Gastroesophageal sphincter (tissue), 4 donors: ENCODE results near the gene SESN3. TPM values are rescaled to one million over a fixed set of nuclear protein-coding genes. Genes with fewer than 3 reads are reported as not detected.

Experiments
- ATAC-seq: fragments of 150-250 bp; one replicate; pipeline ENCODE4 v1.9.1; 2016; ENCODE audit warnings: mild to moderate bottlenecking, moderate library complexity
- H3K27ac ChIP-seq, 4 donors: fragments of 200-600 bp; sonication (generic) in 3 of 4; 1 replicate in 3 of 4; 2 replicates in 1 of 4; pipeline ENCODE4 v1.5.1; 2016 to 2019
- H3K27me3 ChIP-seq: fragments of 200-600 bp; sonication (generic); one replicate; pipeline ENCODE4 v1.5.1; 2019
- H3K36me3 ChIP-seq, 2 donors: fragments of 200-600 bp; sonication (generic); one replicate each; pipeline ENCODE4 v1.5.1; 2019; ENCODE audit warnings: control low read depth in 1 of 2
- H3K4me1 ChIP-seq, 3 donors: fragments of 200-600 bp; sonication (generic); 1 replicate in 2 of 3; 2 replicates in 1 of 3; pipeline ENCODE4 v1.5.1; 2016 to 2019; ENCODE audit warnings: control low read depth in 2 of 3
- H3K4me3 ChIP-seq, 2 donors: fragments of 200-600 bp; sonication (generic); one replicate each; pipeline ENCODE4 v1.5.1; 2019; ENCODE audit warnings: mild to moderate bottlenecking in 1 of 2, moderate library complexity in 1 of 2
- H3K9me3 ChIP-seq, 3 donors: fragments of 200-600 bp; sonication (generic); one replicate each; pipeline ENCODE4 v1.5.1; 2017 to 2019; ENCODE audit warnings: control low read depth in 2 of 3
- EP300 ChIP-seq: sonication (generic); formaldehyde crosslinking; IDR thresholded peaks from one replicate; pipeline ENCODE4 v1.6.1; 2017; ENCODE audit warnings: antibody characterized with exemption, mild to moderate bottlenecking
- POLR2A ChIP-seq, 2 donors: fragments of 450-650 bp; IDR thresholded peaks; one replicate each; pipeline ENCODE4 v1.6.1; 2017; ENCODE audit warnings: antibody characterized with exemption in 2 of 2, mild to moderate bottlenecking in 2 of 2, moderate library complexity in 1 of 2
- POLR2AphosphoS5 ChIP-seq: sonication (generic); formaldehyde crosslinking; IDR thresholded peaks from one replicate; pipeline ENCODE4 v1.6.1; 2017; ENCODE audit warnings: antibody characterized with exemption
- WGBS, 2 donors: methylation state at CpG; one replicate each; pipeline ENCODE4 v1.1.5; 2018; ENCODE audit warnings: low coverage in 1 of 2; 5-methylcytosine and 5-hydroxymethylcytosine counted together
- total RNA-seq, 4 donors: library from RNA; depleted of rRNA; stranded (reverse); fragments of >200 nt; gene quantifications; one replicate each; pipeline ENCODE4 v1.1.0, GENCODE V29; 2016
- TF ChIP-seq, protein P1 (sequence below), 4 experiments: fragments of 200-600 bp in 2 of 4; fragments of 450-650 bp in 2 of 4; sonication (generic) in 1 of 4; IDR thresholded peaks; one replicate each; pipeline ENCODE4 v1.5.1; 2017 to 2019; ENCODE audit warnings: antibody characterized with exemption in 4 of 4, mild to moderate bottlenecking in 2 of 4, moderate library complexity in 2 of 4

The SESN3 gene
- total RNA-seq, 4 donors from 2014 or later = 24.5 to 32.8 (median 28.8) TPM

DNA sequence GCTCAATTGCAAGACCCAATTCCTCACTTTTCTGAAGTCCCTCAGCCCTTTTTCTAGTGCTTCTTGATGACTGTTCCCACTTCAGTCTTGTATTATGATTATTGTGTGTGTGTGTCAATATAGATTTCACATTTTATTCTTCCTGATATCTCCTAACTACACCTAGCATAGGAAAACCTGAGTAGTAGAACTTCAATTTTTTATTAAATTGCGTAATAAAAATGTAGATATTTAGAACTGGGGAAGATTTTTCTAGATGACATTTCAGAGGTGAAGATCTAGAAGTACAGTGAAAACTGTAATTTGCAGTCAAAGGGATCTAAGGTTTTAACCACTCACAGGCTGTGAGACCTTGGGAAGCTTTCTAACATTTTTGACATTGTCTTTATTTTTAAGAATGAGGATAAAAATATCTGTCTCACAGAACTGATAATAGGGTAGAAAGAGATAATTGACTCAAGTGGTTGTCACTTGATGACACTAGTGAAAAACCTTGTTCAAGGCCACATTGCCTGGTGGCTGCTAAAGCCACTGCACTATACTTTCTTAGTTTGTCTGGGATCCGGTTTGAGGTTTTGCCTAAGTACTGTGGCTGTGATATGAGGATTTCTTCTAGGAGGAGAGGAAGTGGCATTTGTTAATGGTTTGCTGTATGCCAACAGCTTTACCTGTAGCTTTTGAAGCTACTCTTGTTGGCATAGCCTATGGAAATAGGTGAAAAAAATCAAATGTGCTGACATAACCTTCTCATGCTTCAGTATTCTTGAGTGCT is 32.2 kb upstream of the SESN3 start:
- H3K27ac ChIP-seq = no peak overlapping the region
- 100% methylated on average over 2 of the region's 2 CpGs; no CpG with 5 or more reads in 1 of the 2 donors for WGBS, 2 donors
- H3K4me1 ChIP-seq = peaks cover 0 to 13% (median 0%) of the 10 kb centered on the region in 3 donors
- TF ChIP-seq POLR2A (IDR thresholded peaks at IDR 0.05) (no peak), POLR2AphosphoS5 (no peak), EP300 (no peak)
- TF ChIP-seq, protein P1, sequence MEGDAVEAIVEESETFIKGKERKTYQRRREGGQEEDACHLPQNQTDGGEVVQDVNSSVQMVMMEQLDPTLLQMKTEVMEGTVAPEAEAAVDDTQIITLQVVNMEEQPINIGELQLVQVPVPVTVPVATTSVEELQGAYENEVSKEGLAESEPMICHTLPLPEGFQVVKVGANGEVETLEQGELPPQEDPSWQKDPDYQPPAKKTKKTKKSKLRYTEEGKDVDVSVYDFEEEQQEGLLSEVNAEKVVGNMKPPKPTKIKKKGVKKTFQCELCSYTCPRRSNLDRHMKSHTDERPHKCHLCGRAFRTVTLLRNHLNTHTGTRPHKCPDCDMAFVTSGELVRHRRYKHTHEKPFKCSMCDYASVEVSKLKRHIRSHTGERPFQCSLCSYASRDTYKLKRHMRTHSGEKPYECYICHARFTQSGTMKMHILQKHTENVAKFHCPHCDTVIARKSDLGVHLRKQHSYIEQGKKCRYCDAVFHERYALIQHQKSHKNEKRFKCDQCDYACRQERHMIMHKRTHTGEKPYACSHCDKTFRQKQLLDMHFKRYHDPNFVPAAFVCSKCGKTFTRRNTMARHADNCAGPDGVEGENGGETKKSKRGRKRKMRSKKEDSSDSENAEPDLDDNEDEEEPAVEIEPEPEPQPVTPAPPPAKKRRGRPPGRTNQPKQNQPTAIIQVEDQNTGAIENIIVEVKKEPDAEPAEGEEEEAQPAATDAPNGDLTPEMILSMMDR (IDR thresholded peaks at IDR 0.05) = no peak
- no peak overlapping the region for H3K4me3 ChIP-seq
- H3K36me3 ChIP-seq = no peaks in the 10 kb centered on the region
- no peaks in the 10 kb centered on the region for H3K9me3 ChIP-seq
- no peak for ATAC-seq
- H3K27me3 ChIP-seq = no peaks in the 10 kb centered on the region

DNA sequence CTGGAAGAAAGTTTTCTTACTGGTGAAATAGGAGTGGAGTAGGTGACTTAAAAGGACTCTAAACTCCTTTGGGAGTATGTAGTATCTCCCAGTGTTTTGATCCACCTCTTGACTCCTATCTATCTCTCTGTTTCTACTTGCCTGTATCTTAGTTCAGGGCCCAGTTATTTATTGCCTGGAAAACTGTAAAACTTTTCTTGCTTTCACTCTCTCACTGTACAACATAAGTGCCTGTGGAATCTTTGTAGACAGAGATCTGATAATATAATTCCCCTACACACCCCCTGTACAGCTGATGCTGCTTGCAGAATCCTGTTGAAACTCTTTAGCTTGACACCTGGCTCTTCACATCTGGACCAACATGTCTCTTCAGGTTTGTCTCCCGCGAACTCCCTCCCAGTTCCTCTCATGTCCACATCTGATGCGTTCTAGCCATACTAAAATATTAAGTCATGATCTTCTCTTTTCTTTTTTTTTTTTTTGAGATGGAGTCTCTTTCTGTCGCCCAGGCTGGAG is 26.5 kb upstream of the SESN3 start:
- Histone ChIP-seq H3K36me3 (no peaks in the 10 kb centered on the region), H3K9me3 (no peaks in the 10 kb centered on the region), H3K4me1 (peaks cover 5 to 37% (median 10%) of the 10 kb centered on the region in 3 donors), H3K27ac (no peak overlapping the region), H3K4me3 (no peak overlapping the region), H3K27me3 (no peaks in the 10 kb centered on the region)
- no peak for ATAC-seq
- 52 to 94% methylated on average over 2 to 3 of the region's 4 CpGs for WGBS, 2 donors
- TF ChIP-seq EP300 (no peak), POLR2A (IDR thresholded peaks at IDR 0.05) (no peak), POLR2AphosphoS5 (no peak)
- TF ChIP-seq, protein P1 (IDR thresholded peaks at IDR 0.05) = no peak

DNA sequence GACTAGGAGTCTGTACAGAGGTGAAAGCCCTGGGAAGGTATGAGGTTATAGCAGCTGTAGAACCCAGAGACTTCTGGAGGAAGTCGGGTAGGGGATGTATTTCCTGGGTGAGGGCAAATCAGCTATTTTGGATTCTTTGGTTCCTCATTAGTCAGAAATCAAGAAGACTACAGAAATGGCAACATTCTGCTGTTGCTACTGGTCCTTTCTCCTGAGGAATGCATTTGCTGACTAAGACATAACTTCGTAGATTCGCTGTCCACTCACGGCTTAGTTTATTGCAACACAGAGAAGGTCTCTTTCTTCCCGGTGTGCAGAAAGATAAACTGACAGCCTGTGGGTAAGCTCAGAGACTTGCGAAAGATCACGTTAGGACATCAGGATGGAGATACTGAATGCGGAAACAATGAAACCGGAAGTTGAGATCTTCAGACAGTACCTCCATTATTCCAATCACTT is 25.3 kb upstream of the SESN3 start:
- WGBS, 2 donors = 69 to 70% methylated on average over 6 to 9 of the region's 9 CpGs
- Histone ChIP-seq H3K9me3 (no peaks in the 10 kb centered on the region), H3K4me1 (peaks cover 5 to 37% (median 10%) of the 10 kb centered on the region in 3 donors), H3K4me3 (no peak overlapping the region), H3K27me3 (no peaks in the 10 kb centered on the region), H3K36me3 (no peaks in the 10 kb centered on the region), H3K27ac (no peak overlapping the region)
- TF ChIP-seq POLR2A (IDR thresholded peaks at IDR 0.05) (no peak), POLR2AphosphoS5 (no peak), EP300 (no peak)
- TF ChIP-seq, protein P1 (IDR thresholded peaks at IDR 0.05) = no peak
- ATAC-seq = no peak

DNA sequence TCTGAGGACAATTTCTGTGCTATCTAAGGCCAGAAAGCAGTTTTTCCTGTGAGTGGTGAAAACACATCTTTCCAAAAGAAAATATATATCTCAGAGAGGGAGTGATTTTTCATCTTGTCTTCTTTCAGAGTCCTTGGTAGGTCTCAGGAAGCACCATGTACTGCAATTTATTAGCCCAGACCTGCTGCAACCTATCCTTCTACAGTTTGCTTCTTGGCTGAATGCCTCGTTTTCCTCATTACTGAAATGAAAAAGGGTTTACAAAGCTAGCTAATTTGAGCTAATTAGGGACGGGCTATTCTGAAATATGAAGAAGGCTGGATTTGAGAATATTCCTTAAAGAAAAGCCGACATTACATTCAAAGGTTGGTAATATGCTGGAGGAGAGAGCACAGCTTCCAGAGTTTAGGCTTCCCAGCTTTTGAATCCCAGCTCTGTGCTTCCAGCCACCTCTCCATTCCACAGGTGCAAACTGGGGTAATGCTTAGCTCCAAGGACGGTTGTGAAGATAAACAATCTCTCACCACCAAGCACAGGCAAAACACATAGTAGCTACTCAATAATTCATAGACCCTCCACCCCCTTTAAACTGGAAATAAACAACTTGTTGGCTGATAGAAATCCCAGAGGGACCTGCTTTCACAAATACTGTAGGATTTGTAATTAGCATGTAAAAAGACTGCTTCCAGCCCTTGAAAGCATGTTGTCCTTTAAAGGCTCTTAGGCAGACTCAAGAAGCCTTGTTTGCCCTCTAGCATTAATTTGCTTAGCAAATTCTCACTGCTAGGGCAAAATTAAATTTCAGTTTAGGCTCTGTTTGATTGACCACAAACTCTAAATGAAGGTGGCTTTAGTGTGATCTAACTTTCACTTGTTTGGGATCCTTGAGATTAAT is 24.5 kb upstream of the SESN3 start:
- Histone ChIP-seq H3K27me3 (no peaks in the 10 kb centered on the region), H3K4me1 (peaks cover 5 to 37% (median 10%) of the 10 kb centered on the region in 3 donors), H3K4me3 (no peak overlapping the region), H3K9me3 (no peaks in the 10 kb centered on the region), H3K36me3 (no peaks in the 10 kb centered on the region), H3K27ac (peak overlapping the region in 3 of 4 donors; percentile 68 to 76 (median 72))
- WGBS, 2 donors = 69 to 75% methylated on average over 3 to 4 of the region's 4 CpGs
- TF ChIP-seq, protein P1 (IDR thresholded peaks at IDR 0.05) = no peak
- TF ChIP-seq POLR2AphosphoS5 (no peak), EP300 (no peak), POLR2A (IDR thresholded peaks at IDR 0.05) (no peak)
- ATAC-seq = no peak
